GM12864 (cell line): ENCODE measurements around the gene PREX1.

ENCODE experiments used
- DNase-seq: peaks from one replicate; pipeline ENCODE4 v3.0.0-alpha.2; 2011; ENCODE audit warnings: low read depth
- H3K4me3 ChIP-seq: 2 replicates; pipeline ENCODE4 v1.5.1; 2011; ENCODE audit warnings: mild to moderate bottlenecking, low read depth, low read length, control low read depth
- TF ChIP-seq, protein P1 (sequence below): IDR thresholded peaks from 2 replicates; pipeline ENCODE4 v1.5.1; 2011; ENCODE audit warnings: low read depth, mild to moderate bottlenecking, moderate library complexity, low read length, control low read depth, inconsistent platforms; ENCODE audit errors: missing control alignments

PREX1 gene

DNA sequence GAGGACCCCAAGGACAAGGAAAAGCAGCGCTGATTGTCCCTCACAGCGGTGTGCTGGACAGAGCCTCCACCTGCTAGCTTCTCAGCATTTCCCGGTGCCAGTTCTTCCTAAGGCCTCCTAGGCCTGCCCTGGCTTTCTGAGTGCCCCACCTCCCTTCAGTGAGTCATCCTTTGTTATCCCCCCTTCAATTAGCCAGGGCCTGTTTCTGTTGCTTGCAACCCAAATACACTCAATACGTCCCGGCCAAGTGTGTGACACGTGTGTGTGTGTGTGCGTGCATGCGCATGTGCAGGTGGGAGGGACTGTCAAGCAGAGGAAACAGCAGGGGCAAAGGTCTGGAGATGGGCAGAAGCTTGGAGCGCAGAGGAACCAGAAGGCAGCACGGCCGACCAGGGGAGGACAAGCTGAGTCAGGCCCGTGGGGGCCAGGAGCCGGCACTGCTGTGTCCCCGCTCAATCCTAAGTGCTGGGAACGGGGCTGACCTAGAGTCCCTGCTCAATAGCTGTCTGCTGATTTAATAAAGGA is 159.8 kb downstream of the PREX1 start:
- no peak for DNase-seq
- TF ChIP-seq, protein P1, sequence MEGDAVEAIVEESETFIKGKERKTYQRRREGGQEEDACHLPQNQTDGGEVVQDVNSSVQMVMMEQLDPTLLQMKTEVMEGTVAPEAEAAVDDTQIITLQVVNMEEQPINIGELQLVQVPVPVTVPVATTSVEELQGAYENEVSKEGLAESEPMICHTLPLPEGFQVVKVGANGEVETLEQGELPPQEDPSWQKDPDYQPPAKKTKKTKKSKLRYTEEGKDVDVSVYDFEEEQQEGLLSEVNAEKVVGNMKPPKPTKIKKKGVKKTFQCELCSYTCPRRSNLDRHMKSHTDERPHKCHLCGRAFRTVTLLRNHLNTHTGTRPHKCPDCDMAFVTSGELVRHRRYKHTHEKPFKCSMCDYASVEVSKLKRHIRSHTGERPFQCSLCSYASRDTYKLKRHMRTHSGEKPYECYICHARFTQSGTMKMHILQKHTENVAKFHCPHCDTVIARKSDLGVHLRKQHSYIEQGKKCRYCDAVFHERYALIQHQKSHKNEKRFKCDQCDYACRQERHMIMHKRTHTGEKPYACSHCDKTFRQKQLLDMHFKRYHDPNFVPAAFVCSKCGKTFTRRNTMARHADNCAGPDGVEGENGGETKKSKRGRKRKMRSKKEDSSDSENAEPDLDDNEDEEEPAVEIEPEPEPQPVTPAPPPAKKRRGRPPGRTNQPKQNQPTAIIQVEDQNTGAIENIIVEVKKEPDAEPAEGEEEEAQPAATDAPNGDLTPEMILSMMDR = no peak
- no peak overlapping the region for H3K4me3 ChIP-seq

DNA sequence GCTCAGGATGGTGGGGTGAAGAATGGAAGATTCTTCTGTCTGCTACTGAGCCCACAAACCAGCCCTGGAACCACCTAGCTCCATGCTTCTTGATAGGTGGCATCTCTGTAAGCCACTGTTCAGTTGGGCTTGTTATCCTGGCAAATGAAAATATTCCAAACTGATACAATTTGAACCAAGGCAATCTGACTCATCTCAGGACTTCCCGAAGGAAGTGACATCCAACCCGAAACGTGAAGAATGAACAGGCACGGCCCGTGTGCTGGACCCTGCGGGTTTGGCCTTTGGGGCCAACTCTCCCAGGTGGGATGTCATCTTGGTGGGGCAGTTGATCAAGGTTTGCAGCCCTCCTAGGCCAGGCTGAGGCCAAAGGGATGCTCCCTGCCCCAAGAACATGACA is 160.3 kb downstream of the PREX1 start:
- no peak overlapping the region for H3K4me3 ChIP-seq
- TF ChIP-seq, protein P1 = no peak
- no peak for DNase-seq

DNA sequence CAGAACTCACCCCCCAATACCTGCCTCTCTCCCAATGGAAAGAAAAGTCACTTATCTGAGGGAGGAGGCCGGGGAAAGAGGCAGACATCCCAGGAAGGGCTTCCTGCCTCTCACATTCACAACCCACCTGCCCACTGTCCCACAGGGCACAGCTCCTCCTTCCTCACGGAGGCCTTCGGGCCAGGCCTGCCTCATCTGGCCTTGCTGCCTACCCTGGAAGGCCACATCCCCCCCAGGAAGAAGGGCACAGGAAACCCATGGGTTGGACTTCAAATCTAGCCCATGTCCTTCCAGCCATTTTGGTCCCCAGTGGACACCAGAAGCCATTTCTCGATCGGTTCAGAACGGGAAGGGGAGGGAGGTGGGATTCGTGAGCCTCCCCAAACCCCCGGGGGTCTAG is 162.0 kb downstream of the PREX1 start:
- DNase-seq = no peak
- no peak overlapping the region for H3K4me3 ChIP-seq
- TF ChIP-seq, protein P1 = no peak

DNA sequence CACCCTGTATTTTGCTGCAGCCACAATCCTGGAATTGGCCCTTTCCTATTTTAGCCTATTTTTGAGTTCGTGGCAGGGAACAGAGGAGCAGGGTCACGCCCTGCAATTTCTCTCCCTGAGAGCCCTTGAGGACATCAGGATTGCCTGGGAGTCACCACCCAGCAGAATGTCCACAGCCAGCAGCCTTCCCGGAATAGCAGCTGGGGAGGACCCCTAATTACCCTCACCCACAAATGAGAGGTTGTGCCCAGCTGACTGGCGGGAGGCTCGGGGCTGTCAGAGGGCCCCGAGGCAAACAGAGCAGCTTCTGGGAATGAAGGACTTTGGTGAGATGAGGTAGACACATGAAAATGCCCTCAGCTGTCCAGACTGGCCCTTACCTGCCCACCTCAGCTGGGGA is 165.1 kb downstream of the PREX1 start:
- TF ChIP-seq, protein P1 = no peak
- no peak overlapping the region for H3K4me3 ChIP-seq
- no peak for DNase-seq

DNA sequence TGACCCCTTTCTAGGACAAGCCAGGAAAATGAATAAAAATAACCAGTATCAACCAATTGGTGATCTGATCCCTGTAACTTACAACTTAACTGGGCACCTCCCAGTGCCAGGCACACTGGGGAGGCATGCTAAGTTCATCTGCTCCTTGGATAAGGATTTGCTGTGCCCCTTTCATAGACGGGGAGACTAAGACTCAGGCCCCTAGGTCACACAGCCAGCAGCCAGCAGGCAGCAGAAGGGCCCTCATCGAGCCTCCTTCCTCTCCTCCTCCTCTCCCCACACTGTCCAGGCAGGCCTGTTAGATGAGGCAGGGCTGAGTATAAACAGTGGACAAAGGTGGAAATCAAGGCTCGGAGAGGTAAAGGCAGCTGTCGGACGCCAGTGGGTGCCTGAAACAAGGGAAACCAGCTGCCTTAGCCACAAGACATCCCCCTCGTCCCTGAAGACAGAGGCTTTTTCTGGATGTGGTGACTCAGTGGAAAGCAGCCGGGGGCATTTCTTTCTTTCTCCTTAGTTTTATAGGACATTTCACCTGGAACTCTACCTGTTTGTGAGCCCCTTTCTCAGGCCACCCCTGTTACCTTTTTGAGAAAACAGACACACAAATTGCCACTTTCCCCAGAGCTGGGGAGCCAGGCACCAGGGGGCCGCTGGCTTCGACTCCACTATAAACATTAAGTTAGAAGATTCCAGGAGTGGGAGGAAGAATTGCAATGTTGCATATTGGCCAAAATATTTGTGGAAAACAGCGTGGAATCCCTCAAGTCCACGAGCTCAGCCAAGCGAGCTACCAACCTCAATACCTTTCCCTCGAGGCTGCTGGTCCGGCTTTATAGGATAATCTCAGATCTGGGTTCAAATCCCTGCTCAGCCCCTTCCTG is 166.0 kb downstream of the PREX1 start:
- no peak overlapping the region for H3K4me3 ChIP-seq
- TF ChIP-seq, protein P1 = no peak
- DNase-seq = no peak

DNA sequence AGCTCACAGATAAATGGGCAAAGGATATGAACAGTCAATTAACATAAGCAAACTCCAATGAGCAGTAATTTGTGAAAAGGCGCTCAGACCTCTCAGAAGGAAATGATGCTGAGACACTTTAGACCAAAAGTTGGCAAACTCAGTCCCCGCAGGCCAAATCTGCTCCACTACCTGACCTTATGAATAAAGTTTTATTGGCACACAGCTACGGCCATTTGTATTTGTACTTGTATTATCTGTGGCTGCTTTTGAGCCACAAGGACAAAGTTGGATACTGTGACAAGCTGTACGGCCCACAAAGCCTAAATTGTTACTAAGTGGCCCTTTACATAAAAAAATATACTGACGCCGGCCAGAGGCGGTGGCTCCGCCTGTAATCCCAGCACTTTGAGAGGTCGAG is 167.0 kb downstream of the PREX1 start:
- no peak overlapping the region for H3K4me3 ChIP-seq
- TF ChIP-seq, protein P1 = no peak
- no peak for DNase-seq
